Caco-2 (cell line): ENCODE measurements around the gene AGMO. TPM values are rescaled to one million over a fixed set of nuclear protein-coding genes. Genes with fewer than 3 reads are reported as not detected.

ENCODE experiments used
- BruUV-seq: library from RNA; stranded (reverse); fragments of 400-500 nt; replicated peaks from 2 replicates; lab custom pipeline; 2021; lab: Mats Ljungman, UMichigan
- CTCF ChIA-PET: fragments of 300-600 bp; sonication (Branson Sonifier 250); formaldehyde crosslinking; loops from one replicate; lab custom pipeline; 2022; ENCODE audit warnings: antibody characterized with exemption; lab: Charles Lee
- POLR2A ChIA-PET: fragments of 300-600 bp; sonication (Branson Sonifier 250); formaldehyde crosslinking; loops from one replicate; lab custom pipeline; 2022; ENCODE audit warnings: antibody characterized with exemption; lab: Charles Lee
- DNase-seq, 2 experiments: peaks; one replicate each; pipeline versions ENCODE4 v3.0.0 to v3.0.0-alpha.2; 2020 to 2022
- H3K27me3 ChIP-seq: replicated peaks from 2 replicates; pipeline ENCODE4 v1.6.0; 2011; ENCODE audit warnings: low read length; ENCODE audit not compliant: control insufficient read depth, insufficient read depth
- H3K36me3 ChIP-seq: 2 replicates; pipeline ENCODE4 v1.5.1; 2011; ENCODE audit warnings: low read length; ENCODE audit not compliant: control insufficient read depth, insufficient read depth
- H3K4me1 ChIP-seq: fragments of 250-450 bp; sonication (Bioruptor Pico); 2 replicates; pipeline ENCODE4 v1.5.1; 2020; ENCODE audit warnings: mild to moderate bottlenecking
- H3K4me3 ChIP-seq: 2 replicates; pipeline ENCODE4 v1.5.1; 2011; ENCODE audit warnings: low read depth, mild to moderate bottlenecking, control low read depth, low read length
- H3K9me3 ChIP-seq: fragments of 250-450 bp; sonication (Bioruptor Pico); 2 replicates; pipeline ENCODE4 v1.5.1; 2020; ENCODE audit warnings: mild to moderate bottlenecking, moderate library complexity
- H3K27ac Mint-ChIP-seq: one replicate; pipeline ENCODE4 v1.8.0; 2022; ENCODE audit warnings: mixed read lengths; ENCODE audit not compliant: unreplicated experiment
- H3K27me3 Mint-ChIP-seq: one replicate; pipeline ENCODE4 v1.8.0; 2022; ENCODE audit warnings: mixed read lengths; ENCODE audit not compliant: insufficient read depth, unreplicated experiment
- H3K36me3 Mint-ChIP-seq: one replicate; pipeline ENCODE4 v1.8.0; 2022; ENCODE audit warnings: mild to moderate bottlenecking, mixed read lengths; ENCODE audit not compliant: insufficient read depth, unreplicated experiment
- H3K4me1 Mint-ChIP-seq: one replicate; pipeline ENCODE4 v1.8.0; 2022; ENCODE audit warnings: low read depth, mixed read lengths; ENCODE audit not compliant: unreplicated experiment
- H3K4me3 Mint-ChIP-seq: one replicate; pipeline ENCODE4 v1.8.0; 2022; ENCODE audit warnings: mild to moderate bottlenecking, moderate library complexity, mixed read lengths; ENCODE audit not compliant: unreplicated experiment
- H3K9me3 Mint-ChIP-seq: one replicate; pipeline ENCODE4 v1.8.0; 2022; ENCODE audit warnings: mixed read lengths; ENCODE audit not compliant: unreplicated experiment
- CTCF ChIP-seq, 2 experiments: fragments of 200-600 bp in 1 of 2; IDR thresholded peaks; 1 replicate in 1 of 2; 2 replicates in 1 of 2; pipeline versions ENCODE4 v1.5.1 to v1.8.0; 2011 to 2022; ENCODE audit warnings: antibody characterized with exemption in 1 of 2, control low read depth in 1 of 2, inconsistent platforms in 1 of 2, low read depth in 1 of 2, low read length in 1 of 2, mild to moderate bottlenecking in 1 of 2, moderate library complexity in 1 of 2; ENCODE audit not compliant: insufficient read depth in 1 of 2, severe bottlenecking in 1 of 2, unreplicated experiment in 1 of 2
- intact Hi-C: fragments of 100-400 bp; cut with micrococcal nuclease; formaldehyde crosslinking; loops from one replicate; pipeline ENCODE4 v1.10.0; 2022; ENCODE audit not compliant: unreplicated experiment
- total RNA-seq: library from RNA; stranded (reverse); gene quantifications from 2 replicates; pipeline ENCODE4 v1.2.3, GENCODE V29; 2022

The AGMO gene
- total RNA-seq, 1 experiment from 2014 or later = 0.16 TPM

DNA sequence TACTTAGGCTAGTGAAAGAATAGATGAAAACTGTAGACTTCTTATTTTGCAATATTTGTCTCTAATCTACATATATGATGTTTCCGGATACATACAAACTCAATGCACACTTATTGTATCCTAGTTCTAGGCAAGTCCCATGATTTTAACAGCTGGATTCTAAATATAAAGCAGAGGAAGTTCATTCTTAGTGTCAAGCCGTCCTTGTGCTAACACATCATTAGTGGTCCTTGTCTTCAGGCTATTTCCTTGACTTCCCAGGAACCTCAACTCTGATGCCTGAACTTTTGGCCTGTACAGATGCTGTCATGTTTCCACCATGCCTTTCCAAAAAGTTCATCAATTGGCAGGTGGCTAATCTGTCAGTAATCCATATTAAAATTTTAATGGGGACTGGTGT, 357.4 kb downstream of the AGMO start:
- Histone ChIP-seq H3K4me1 (no peaks in the 10 kb centered on the region), H3K9me3 (no peaks in the 10 kb centered on the region), H3K36me3 (no peaks in the 10 kb centered on the region), H3K27me3 (no peaks in the 10 kb centered on the region), H3K4me3 (no peak overlapping the region)
- no peak overlapping the region for H3K27ac Mint-ChIP-seq
- intact Hi-C loops = no loop called here
- H3K36me3 Mint-ChIP-seq = no peaks in the 10 kb centered on the region
- H3K9me3 Mint-ChIP-seq = no peaks in the 10 kb centered on the region
- H3K4me1 Mint-ChIP-seq = no peaks in the 10 kb centered on the region
- peaks cover 6% of the 10 kb centered on the region for H3K27me3 Mint-ChIP-seq
- TF ChIP-seq CTCF (IDR thresholded peaks at IDR 0.05; ENCODE audit: insufficient read depth in 1 of 2, low read depth in 1 of 2, low read length in 1 of 2, severe bottlenecking in 1 of 2, unreplicated experiment in 1 of 2) = no peak
- no peak for DNase-seq
- no TSS peak for BruUV-seq
- ChIA-PET POLR2A (no interaction called here), CTCF (no interaction called here)
- no peak overlapping the region for H3K4me3 Mint-ChIP-seq

GRCh38 chr7:15199482-15199881, 362.3 kb downstream of the AGMO start:
- H3K9me3 ChIP-seq = no peaks in the 10 kb centered on the region
- Mint-ChIP-seq H3K9me3 (no peaks in the 10 kb centered on the region), H3K4me3 (no peak overlapping the region), H3K4me1 (no peaks in the 10 kb centered on the region), H3K27ac (no peak overlapping the region), H3K36me3 (no peaks in the 10 kb centered on the region), H3K27me3 (peaks cover 10% of the 10 kb centered on the region)
- no peak overlapping the region for H3K4me3 ChIP-seq
- intact Hi-C loops = no loop called here
- TF ChIP-seq CTCF (IDR thresholded peaks at IDR 0.05; ENCODE audit: insufficient read depth in 1 of 2, low read depth in 1 of 2, low read length in 1 of 2, severe bottlenecking in 1 of 2, unreplicated experiment in 1 of 2) = peak; percentile 40 to 54
- H3K36me3 ChIP-seq = no peaks in the 10 kb centered on the region
- H3K4me1 ChIP-seq = no peaks in the 10 kb centered on the region
- H3K27me3 ChIP-seq = no peaks in the 10 kb centered on the region
- BruUV-seq = no TSS peak
- DNase-seq = no peak
- ChIA-PET POLR2A (no interaction called here), CTCF (no interaction called here)

DNA sequence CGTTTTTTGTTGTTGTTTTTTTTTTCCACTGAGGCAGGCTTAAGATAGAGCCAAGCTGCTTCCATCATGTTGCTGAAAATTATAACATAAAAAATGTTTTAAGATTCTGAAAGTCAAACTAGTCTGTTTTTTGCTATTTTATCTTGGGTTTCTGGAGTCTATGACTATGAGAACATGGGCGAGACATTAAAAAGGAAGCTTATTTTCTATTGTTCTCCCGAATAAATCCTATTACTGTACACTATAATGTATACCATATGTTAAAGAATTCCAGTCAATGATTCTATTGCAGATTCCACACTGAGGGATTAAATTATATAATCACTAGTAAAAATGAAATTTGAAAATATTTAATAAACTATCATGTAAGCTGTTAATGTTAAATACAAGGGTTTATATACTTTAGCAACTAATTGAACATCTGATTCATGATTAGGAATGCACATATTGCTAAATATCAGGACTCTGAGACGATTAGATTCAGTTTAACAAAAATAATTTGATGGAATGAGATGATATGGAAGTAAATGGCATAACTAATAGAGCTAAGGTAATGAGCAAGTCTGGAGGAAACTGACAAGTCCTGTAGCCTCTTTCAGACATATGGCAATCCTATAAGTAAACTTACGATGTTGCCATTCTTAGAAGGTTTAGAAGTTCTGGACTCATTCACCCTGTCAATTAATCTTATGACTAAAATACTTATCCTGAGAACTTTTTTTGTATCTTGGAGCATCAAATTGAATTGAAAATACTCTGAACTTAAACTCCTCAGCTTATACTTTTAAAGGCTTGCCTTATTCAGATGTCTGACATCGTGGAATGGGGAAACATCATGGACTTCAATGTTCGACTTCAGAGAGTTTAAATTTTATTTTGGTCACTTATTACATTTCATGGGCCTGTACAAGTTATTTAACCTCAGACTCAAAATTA, 364.5 kb downstream of the AGMO start:
- no peak overlapping the region for H3K4me3 ChIP-seq
- Mint-ChIP-seq H3K9me3 (no peaks in the 10 kb centered on the region), H3K36me3 (no peaks in the 10 kb centered on the region), H3K27ac (no peak overlapping the region), H3K4me1 (no peaks in the 10 kb centered on the region), H3K27me3 (peaks cover 7% of the 10 kb centered on the region), H3K4me3 (no peak overlapping the region)
- DNase-seq = no peak
- CTCF ChIA-PET = interaction anchor here (0.7 kb wide), 1 partner anchor 8 kb away, joined by 9 read pairs; no protein-coding TSS in a partner anchor
- no TSS peak for BruUV-seq
- no peaks in the 10 kb centered on the region for H3K36me3 ChIP-seq
- POLR2A ChIA-PET = no interaction called here
- H3K4me1 ChIP-seq = no peaks in the 10 kb centered on the region
- no peaks in the 10 kb centered on the region for H3K27me3 ChIP-seq
- H3K9me3 ChIP-seq = no peaks in the 10 kb centered on the region
- intact Hi-C loops = no loop called here
- TF ChIP-seq CTCF (IDR thresholded peaks at IDR 0.05; ENCODE audit: insufficient read depth in 1 of 2, low read depth in 1 of 2, low read length in 1 of 2, severe bottlenecking in 1 of 2, unreplicated experiment in 1 of 2) = no peak
